ENCODE measurements around the gene OTOG.

Gene OTOG

DNA sequence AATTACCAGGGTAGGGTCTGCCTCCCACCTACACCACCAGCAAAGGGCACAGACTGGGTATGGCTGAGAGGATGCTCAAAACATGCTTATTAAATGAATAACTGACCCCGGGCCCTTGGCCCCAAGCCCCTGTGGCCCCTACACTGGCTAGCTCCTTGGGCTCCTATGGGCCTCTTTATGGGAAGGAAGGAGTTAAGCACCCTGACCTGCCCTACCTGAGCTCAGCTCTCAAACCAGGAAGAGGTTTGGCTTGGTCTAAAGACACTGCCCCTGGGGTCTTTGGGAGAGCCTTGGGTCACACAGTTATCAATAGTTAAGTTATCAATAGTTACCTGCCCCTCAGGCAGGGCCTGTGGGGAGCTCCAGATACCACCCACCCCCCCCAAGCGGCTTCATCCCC is 4.0 kb upstream of the OTOG start:
- DNase-seq, result no peak

DNA sequence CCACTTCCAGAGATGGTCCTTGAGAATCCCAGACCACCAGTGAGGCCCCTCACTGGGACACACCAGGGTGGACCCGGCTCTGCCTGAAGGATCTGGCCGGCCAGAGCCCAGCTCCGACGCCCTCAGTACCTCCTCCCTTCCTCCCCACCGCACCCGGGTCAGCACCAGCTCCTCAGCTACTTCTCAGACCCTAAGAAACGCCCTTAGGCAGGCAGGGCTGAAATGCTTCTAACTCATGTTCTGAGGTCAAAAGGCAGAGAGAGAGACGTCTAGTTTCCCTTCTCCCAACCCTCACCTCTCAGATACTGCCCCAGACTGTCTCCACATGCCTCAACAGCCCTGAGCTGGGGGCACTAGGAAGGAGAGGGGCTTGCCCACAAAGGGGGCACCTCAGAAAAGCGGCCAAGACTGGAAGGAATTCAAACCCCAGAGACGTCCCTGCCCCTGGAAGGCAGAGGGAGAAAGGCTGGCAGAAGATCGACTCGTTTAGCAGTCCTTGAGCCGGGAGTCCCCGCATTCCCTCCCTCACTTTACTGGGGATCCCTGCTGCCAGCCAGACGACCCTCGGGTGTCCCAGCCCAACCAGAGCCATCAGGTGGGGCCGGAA is 3.4 kb upstream of the OTOG start:
- no peak for DNase-seq

GRCh38 chr11:17544181-17544622 is 2.9 kb upstream of the OTOG start, which contains the start of gene USH1C:
TSS of gene USH1C (minus strand) at chr11:17544416. CDS start at chr11:17544307, 109 bp downstream.
- DNase-seq, result no peak

DNA sequence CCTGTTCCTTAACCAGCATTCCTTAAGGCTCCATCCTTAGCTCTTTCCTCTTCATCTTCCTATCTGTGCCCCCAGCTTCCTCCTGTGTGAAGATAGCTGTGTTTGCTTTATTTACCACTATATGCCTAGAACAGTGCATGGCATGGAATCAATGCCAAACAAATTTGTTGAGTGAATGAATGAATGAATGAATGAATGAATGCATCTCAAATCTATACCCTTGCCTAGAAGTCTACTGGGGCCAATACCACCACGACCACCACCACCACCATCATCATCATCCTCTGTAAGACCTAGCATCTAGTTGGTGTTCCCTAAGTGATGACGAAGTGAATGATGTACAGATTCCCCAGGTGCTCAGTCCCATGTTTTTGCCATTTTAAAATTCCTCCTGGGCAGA is 819 bp upstream of the OTOG start:
- no peak for DNase-seq

- DNase-seq, result no peak
These were observed 873 bp downstream of the OTOG start for GRCh38 chr11:17547932-17548331.

DNA sequence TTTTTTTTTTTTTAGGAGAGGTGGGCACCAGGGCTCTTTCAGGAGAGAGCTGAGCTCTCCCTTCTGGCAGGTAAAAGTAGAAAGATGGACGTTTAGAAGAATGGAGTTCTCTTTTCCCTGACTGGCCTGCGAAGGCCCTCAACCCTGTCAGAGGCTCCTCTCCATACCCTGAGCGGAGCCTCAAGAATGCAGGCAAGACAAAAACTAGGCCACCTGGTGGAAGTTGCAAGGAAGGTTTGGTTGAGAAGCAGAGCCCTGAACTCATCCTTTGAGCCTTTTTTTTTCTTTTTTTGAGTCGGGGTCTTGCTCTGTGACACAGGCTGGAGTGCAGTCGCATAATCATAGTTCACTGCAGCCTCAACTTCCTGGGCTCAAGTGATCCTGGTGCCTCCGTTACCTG is 1.4 kb downstream of the OTOG start:
- DNase-seq, result no peak

- DNase-seq, result no peak
These were observed 3.6 kb downstream of the OTOG start for GRCh38 chr11:17550450-17551346.

GRCh38 chr11:17551347-17552040 is 4.4 kb downstream of the OTOG start:
- DNase-seq, result no peak

- DNase-seq, result no peak
These were observed 4.9 kb downstream of the OTOG start for GRCh38 chr11:17552041-17552355.

DNA sequence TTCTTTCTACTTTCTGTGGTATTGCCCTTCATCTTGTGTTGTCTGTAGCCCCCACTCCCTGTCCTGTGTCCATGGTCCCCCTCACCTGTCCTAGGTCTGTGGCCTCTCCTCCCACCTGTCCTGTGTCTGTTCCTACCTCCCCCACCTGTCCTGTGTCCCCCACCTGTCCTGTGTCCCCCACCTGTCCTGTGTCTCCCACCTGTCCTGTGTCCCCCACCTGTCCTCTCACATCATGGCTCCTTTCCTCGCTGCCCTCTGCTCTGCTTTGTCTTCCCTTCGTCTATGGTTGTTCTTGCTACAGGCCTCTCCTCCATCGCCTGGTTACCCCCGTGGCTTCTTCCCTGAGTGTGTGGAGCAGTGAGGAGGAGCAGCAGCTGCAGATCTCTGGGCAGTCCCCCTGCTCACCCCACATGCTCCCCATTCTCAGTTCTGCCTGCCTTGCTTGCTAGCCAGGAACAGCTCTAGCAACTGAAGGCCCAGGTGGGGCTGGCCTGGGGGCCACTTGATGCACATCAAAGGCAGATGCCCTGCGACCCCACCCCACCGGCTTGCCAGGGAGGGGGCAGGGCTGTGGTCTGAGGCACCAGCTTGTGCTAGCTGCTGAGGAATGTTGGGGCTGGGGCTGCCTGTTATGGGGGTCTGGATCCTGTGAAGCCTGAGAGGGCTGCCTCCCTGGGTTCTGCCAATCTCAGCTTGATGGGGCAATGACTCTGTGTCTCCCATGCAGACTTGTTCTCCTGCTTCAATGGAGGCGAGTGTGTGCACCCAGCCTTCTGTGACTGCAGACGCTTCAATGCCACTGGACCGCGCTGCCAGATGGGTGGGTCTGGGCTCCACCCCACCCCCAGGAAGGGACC is 5.6 kb downstream of the OTOG start:
- DNase-seq, result no peak

- DNase-seq, result no peak
These were observed 6.1 kb downstream of the OTOG start for GRCh38 chr11:17553249-17553546.

GRCh38 chr11:17554487-17554886 is 7.4 kb downstream of the OTOG start:
- no peak for DNase-seq

DNA sequence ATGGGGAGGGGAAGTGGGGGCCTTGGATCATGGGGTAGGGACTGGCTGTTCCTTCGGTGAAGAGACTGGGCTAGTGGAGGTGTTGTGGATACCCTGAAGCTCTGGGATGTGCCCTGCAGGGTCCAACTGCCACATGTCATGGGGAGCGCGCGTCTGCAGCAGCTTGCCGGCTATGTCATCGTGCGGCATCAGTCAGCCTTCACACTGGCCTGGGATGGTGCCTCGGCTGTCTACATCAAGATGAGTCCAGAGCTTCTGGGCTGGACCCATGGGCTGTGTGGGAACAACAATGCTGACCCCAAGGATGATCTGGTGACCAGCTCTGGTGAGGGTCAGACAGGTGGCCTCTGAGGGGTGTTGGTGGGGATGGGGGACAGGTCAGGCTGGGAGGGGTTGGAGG is 9.9 kb downstream of the OTOG start:
- DNase-seq, result no peak

DNA sequence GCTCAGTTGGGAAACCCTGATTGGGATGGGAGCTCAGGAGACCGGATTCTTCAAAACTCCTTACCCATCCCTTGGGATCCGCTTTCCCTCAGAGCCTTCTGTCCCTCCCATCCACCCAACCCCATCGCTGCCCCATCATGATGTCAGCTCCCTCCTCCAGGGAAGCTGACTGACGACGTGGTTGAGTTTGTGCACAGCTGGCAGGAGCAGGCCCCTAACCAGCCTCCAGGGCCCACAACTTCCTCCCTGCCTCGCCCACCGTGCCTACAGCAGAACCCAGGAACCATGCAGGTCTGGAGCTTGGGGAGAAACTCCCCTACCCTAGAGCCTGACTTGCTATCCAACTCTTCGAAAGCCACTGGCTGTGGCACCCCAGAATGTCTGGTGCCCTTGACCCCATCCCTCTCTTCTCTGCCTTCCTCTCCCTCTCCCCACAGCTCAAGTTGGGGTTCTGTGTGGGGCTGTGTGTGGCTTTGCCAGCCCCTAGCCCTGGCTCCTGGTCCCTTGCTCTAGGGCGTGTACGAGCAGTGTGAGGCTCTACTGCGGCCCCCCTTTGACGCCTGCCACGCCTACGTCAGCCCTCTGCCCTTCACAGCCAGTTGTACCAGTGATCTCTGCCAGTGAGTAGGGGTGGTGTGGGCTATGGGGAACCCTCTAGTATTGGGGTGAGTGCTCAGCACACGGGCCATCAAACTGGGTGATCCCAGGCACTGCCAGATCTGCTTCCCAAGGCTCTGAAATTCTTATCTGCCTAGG is 11.1 kb downstream of the OTOG start:
- DNase-seq, result no peak

DNA sequence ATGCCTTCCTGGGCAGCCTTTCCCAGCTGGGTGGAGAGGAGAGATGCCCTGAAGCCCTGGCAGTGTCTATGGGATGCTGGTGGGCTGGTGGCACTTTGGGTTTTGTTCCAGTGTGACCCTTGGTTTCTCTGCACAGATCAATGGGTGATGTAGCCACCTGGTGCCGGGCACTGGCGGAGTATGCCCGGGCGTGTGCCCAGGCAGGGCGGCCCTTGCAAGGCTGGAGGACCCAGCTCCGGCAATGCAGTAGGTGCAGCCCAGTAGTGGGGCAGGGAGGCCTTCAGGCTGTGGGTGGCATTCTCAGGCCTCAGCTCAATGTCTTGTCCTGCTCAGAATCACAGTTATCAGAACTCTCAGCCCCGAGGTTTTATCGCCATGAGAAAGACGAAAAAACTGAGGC is 11.9 kb downstream of the OTOG start:
- no peak for DNase-seq

- DNase-seq, result no peak
These were observed 12.5 kb downstream of the OTOG start for GRCh38 chr11:17559341-17560087.

- DNase-seq, result no peak
These were observed 13.4 kb downstream of the OTOG start for GRCh38 chr11:17560281-17561110.

GRCh38 chr11:17561111-17561415 is 14.0 kb downstream of the OTOG start:
- no peak for DNase-seq

GRCh38 chr11:17561526-17561925 is 14.5 kb downstream of the OTOG start:
- no peak for DNase-seq

GRCh38 chr11:17563231-17563646 is 16.2 kb downstream of the OTOG start:
- DNase-seq, result no peak

Measured in midbrain (tissue), 1 donor.